SK-N-SH treated with all-trans-retinoic acid at 6 μM for 48 hours (cell line): Measurements from ENCODE around the gene GPR37L1.

Source experiments
- ATAC-seq: fragments of 200-7000 bp; cut with Tn5 transposase; 3 replicates; pipeline ENCODE4 v1.9.1; 2020; ENCODE audit warnings: mild to moderate bottlenecking, moderate library complexity
- ARNTL ChIP-seq: fragments of 450-650 bp; formaldehyde crosslinking; IDR thresholded peaks from 2 replicates; pipeline ENCODE4 v1.5.0; 2020; ENCODE audit warnings: low read depth, mild to moderate bottlenecking, moderate library complexity, borderline replicate concordance
- BACH2 ChIP-seq: fragments of 250-450 bp; sonication (Bioruptor Pico); IDR thresholded peaks from 2 replicates; pipeline ENCODE4 v1.9.0; 2021; ENCODE audit warnings: mild to moderate bottlenecking, borderline replicate concordance
- CREB5 ChIP-seq: fragments of 250-450 bp; sonication (Bioruptor Pico); IDR thresholded peaks from 2 replicates; pipeline ENCODE4 v1.5.1; 2020; ENCODE audit warnings: low read depth, mild to moderate bottlenecking, moderate library complexity
- CSDC2 ChIP-seq: fragments of 250-450 bp; sonication (Bioruptor Pico); IDR thresholded peaks from 2 replicates; pipeline ENCODE4 v1.5.0; 2020; ENCODE audit warnings: mild to moderate bottlenecking, moderate library complexity
- ESRRG ChIP-seq: fragments of 250-450 bp; sonication (Bioruptor Pico); IDR thresholded peaks from 2 replicates; pipeline ENCODE4 v1.6.1; 2021; ENCODE audit warnings: mild to moderate bottlenecking
- GLIS3 ChIP-seq: fragments of 250-450 bp; sonication (Bioruptor Pico); IDR thresholded peaks from 2 replicates; pipeline ENCODE4 v1.5.0; 2020; ENCODE audit warnings: mild to moderate bottlenecking, moderate library complexity
- OSR1 ChIP-seq: fragments of 250-450 bp; sonication (Bioruptor Pico); IDR thresholded peaks from 2 replicates; pipeline ENCODE4 v1.8.0; 2022; ENCODE audit warnings: moderate library complexity, mild to moderate bottlenecking, inconsistent platforms
- POU6F1 ChIP-seq: fragments of 250-450 bp; sonication (Bioruptor Pico); IDR thresholded peaks from 2 replicates; pipeline ENCODE4 v1.8.0; 2021; ENCODE audit warnings: low read depth, mild to moderate bottlenecking, moderate library complexity, borderline replicate concordance
- PPARA ChIP-seq: fragments of 250-450 bp; sonication (Bioruptor Pico); IDR thresholded peaks from 2 replicates; pipeline ENCODE4 v1.5.0; 2020; ENCODE audit warnings: mild to moderate bottlenecking, borderline replicate concordance
- RARB ChIP-seq: fragments of 250-450 bp; sonication (Bioruptor Pico); IDR thresholded peaks from 2 replicates; pipeline ENCODE4 v1.8.0; 2021; ENCODE audit warnings: mild to moderate bottlenecking, moderate library complexity
- SNAI2 ChIP-seq: fragments of 250-450 bp; sonication (Bioruptor Pico); IDR thresholded peaks from 2 replicates; pipeline ENCODE4 v1.5.0; 2020; ENCODE audit warnings: mild to moderate bottlenecking, moderate library complexity
- TCF4 ChIP-seq: fragments of 250-450 bp; sonication (Bioruptor Pico); IDR thresholded peaks from 2 replicates; pipeline ENCODE4 v1.8.0; 2021; ENCODE audit warnings: mild to moderate bottlenecking, moderate library complexity, borderline replicate concordance
- TOX ChIP-seq: fragments of 250-450 bp; sonication (Bioruptor Pico); IDR thresholded peaks from 2 replicates; pipeline ENCODE4 v1.8.0; 2021; ENCODE audit warnings: mild to moderate bottlenecking, moderate library complexity, borderline replicate concordance
- ZC3H10 ChIP-seq: fragments of 250-450 bp; sonication (Bioruptor Pico); IDR thresholded peaks from 2 replicates; pipeline ENCODE4 v1.5.1; 2021; ENCODE audit warnings: mild to moderate bottlenecking, moderate library complexity
- ZFP30 ChIP-seq: fragments of 450-650 bp; formaldehyde crosslinking; IDR thresholded peaks from 2 replicates; pipeline ENCODE4 v1.5.0; 2022; ENCODE audit warnings: mild to moderate bottlenecking, moderate library complexity
- ZNF565 ChIP-seq: fragments of 450-650 bp; formaldehyde crosslinking; conservative IDR thresholded peaks from 2 replicates; pipeline ENCODE4 v1.5.0; 2020; ENCODE audit warnings: low read depth, mild to moderate bottlenecking, moderate library complexity
- ZNF8 ChIP-seq: fragments of 450-650 bp; formaldehyde crosslinking; IDR thresholded peaks from 2 replicates; pipeline ENCODE4 v1.5.0; 2020; ENCODE audit warnings: mild to moderate bottlenecking, moderate library complexity
- TF ChIP-seq, protein P1 (sequence below): fragments of 250-450 bp; sonication (Bioruptor Pico); IDR thresholded peaks from 2 replicates; pipeline ENCODE4 v1.5.1; 2021; ENCODE audit warnings: mild to moderate bottlenecking, moderate library complexity
- TF ChIP-seq, protein P2 (sequence below): fragments of 250-450 bp; sonication (Bioruptor Pico); IDR thresholded peaks from 2 replicates; pipeline ENCODE4 v1.5.0; 2020; ENCODE audit warnings: mild to moderate bottlenecking, moderate library complexity

Gene GPR37L1

GRCh38 chr1:202076050-202076511, 46.6 kb upstream of the GPR37L1 start:
- peak; percentile 65; the same call in 1 of the 2 replicates for TF ChIP-seq TCF4 (CRISPR knock-in tag)
- no peak for TF ChIP-seq ZFP30 (CRISPR knock-in tag)
- peak; percentile 51 for ATAC-seq

DNA sequence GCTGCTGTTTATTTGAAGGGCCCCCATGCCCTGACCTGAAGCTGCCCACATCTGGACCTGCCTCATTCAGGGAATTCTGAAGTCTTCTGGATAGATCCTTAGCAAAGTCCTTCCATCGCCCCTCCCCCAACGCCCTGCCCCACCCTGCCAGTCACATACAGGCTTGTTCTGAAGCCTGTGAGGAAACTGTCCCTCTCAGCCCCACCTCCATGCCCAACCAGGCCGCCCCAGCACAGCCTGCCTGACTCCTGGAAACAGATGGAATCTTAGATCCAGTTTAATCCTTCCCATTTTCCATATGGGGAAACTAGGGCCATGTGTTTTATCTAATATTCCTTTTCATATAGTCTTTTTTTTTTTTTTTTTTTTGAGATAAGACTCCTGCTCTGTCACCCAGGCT, 44.5 kb upstream of the GPR37L1 start:
- no peak for ATAC-seq
- no peak for TF ChIP-seq PPARA (CRISPR knock-in tag)
- no peak for TF ChIP-seq SNAI2 (CRISPR knock-in tag)
- no peak for TF ChIP-seq ZFP30 (CRISPR knock-in tag)
- TF ChIP-seq ZNF8 (CRISPR knock-in tag): no peak
- no peak for TF ChIP-seq BACH2 (CRISPR knock-in tag)
- TF ChIP-seq, protein P1, sequence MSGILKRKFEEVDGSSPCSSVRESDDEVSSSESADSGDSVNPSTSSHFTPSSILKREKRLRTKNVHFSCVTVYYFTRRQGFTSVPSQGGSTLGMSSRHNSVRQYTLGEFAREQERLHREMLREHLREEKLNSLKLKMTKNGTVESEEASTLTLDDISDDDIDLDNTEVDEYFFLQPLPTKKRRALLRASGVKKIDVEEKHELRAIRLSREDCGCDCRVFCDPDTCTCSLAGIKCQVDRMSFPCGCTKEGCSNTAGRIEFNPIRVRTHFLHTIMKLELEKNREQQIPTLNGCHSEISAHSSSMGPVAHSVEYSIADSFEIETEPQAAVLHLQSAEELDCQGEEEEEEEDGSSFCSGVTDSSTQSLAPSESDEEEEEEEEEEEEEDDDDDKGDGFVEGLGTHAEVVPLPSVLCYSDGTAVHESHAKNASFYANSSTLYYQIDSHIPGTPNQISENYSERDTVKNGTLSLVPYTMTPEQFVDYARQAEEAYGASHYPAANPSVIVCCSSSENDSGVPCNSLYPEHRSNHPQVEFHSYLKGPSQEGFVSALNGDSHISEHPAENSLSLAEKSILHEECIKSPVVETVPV (CRISPR knock-in tag): no peak
- TF ChIP-seq CREB5 (CRISPR knock-in tag): no peak
- no peak for TF ChIP-seq OSR1 (CRISPR knock-in tag)
- no peak for TF ChIP-seq TOX
- no peak for TF ChIP-seq ZNF565 (CRISPR knock-in tag)
- TF ChIP-seq ZC3H10 (CRISPR knock-in tag): no peak
- TF ChIP-seq GLIS3: no peak

- no peak for ATAC-seq
- TF ChIP-seq, protein P2, sequence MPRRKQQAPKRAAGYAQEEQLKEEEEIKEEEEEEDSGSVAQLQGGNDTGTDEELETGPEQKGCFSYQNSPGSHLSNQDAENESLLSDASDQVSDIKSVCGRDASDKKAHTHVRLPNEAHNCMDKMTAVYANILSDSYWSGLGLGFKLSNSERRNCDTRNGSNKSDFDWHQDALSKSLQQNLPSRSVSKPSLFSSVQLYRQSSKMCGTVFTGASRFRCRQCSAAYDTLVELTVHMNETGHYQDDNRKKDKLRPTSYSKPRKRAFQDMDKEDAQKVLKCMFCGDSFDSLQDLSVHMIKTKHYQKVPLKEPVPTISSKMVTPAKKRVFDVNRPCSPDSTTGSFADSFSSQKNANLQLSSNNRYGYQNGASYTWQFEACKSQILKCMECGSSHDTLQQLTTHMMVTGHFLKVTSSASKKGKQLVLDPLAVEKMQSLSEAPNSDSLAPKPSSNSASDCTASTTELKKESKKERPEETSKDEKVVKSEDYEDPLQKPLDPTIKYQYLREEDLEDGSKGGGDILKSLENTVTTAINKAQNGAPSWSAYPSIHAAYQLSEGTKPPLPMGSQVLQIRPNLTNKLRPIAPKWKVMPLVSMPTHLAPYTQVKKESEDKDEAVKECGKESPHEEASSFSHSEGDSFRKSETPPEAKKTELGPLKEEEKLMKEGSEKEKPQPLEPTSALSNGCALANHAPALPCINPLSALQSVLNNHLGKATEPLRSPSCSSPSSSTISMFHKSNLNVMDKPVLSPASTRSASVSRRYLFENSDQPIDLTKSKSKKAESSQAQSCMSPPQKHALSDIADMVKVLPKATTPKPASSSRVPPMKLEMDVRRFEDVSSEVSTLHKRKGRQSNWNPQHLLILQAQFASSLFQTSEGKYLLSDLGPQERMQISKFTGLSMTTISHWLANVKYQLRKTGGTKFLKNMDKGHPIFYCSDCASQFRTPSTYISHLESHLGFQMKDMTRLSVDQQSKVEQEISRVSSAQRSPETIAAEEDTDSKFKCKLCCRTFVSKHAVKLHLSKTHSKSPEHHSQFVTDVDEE (CRISPR knock-in tag): no peak
- TF ChIP-seq, protein P1 (CRISPR knock-in tag): no peak
- TF ChIP-seq CSDC2 (CRISPR knock-in tag) (no peak), ARNTL (CRISPR knock-in tag) (no peak), ZFP30 (CRISPR knock-in tag) (no peak), ZC3H10 (CRISPR knock-in tag) (no peak), CREB5 (CRISPR knock-in tag) (no peak)
Observed at GRCh38 chr1:202081992-202082391, 40.7 kb upstream of the GPR37L1 start.

- ATAC-seq: no peak
- TF ChIP-seq RARB (no peak), ZFP30 (CRISPR knock-in tag) (no peak), POU6F1 (no peak), GLIS3 (no peak), ESRRG (CRISPR knock-in tag) (no peak), CSDC2 (CRISPR knock-in tag) (no peak)
- TF ChIP-seq, protein P2 (CRISPR knock-in tag): no peak
- TF ChIP-seq, all 23 proteins: peak for 0
Observed at GRCh38 chr1:202084791-202085681, 37.7 kb upstream of the GPR37L1 start.
